ENCODE results near the gene HTR3E. TPM values are rescaled to one million over a fixed set of nuclear protein-coding genes. Genes with fewer than 3 reads are reported as not detected.
"Not testable (repeated sequence)": the region's sequence is repeated elsewhere in the genome, so short reads cannot be mapped to it uniquely, and the experiment has no call there.

The HTR3E gene
- total RNA-seq, 2 experiments from 2014 or later = not detected

GRCh38 chr3:184066211-184066610 is 30.7 kb upstream of the HTR3E start:
- POLR2A ChIA-PET = no interaction called here
- Histone ChIP-seq H3K9me3 (ENCODE audit: control insufficient read depth in 1 of 2, insufficient read depth in 1 of 2, low read length in 2 of 2) (peaks cover 0 to 6% of the 10 kb centered on the region in 2 experiments), H3K4me1 (ENCODE audit: insufficient read depth, low read length) (no peaks in the 10 kb centered on the region), H3K36me3 (ENCODE audit: insufficient read depth, low read length) (no peaks in the 10 kb centered on the region), H3K27me3 (ENCODE audit: control insufficient read depth in 1 of 2, insufficient read depth in 2 of 2, low read length in 2 of 2) (no peaks in the 10 kb centered on the region), H3K4me3 (ENCODE audit: low read length) (no peak overlapping the region), H3K27ac (ENCODE audit: low read depth in 1 of 2, low read length in 2 of 2) (no peak overlapping the region)
- CTCF ChIA-PET = no interaction called here
- TF ChIP-seq CTCF (IDR thresholded peaks at IDR 0.05) = no peak
- DNase-seq = no peak
- intact Hi-C loops (cut with DNase I, micrococcal nuclease) = no loop called here
- Mint-ChIP-seq H3K4me1 (ENCODE audit: low read depth) (no peaks in the 10 kb centered on the region), H3K4me3 (no peak overlapping the region), H3K27ac (no peak overlapping the region), H3K9me3 (no peaks in the 10 kb centered on the region), H3K27me3 (no peaks in the 10 kb centered on the region), H3K36me3 (ENCODE audit: low read depth) (no peaks in the 10 kb centered on the region)
- no peak for ATAC-seq (ENCODE audit: poor library complexity)

GRCh38 chr3:184067573-184068055 is 29.2 kb upstream of the HTR3E start:
- ATAC-seq (ENCODE audit: poor library complexity) (no peak), DNase-seq (no peak)
- no peak overlapping the region for H3K4me3 ChIP-seq (ENCODE audit: low read length)
- no peak overlapping the region for H3K27ac Mint-ChIP-seq
- H3K4me1 ChIP-seq (ENCODE audit: insufficient read depth, low read length) = no peaks in the 10 kb centered on the region
- intact Hi-C loops (cut with DNase I, micrococcal nuclease) = no loop called here
- H3K9me3 Mint-ChIP-seq = no peaks in the 10 kb centered on the region
- ChIA-PET CTCF (no interaction called here), POLR2A (no interaction called here)
- no peak overlapping the region for H3K27ac ChIP-seq (ENCODE audit: low read depth in 1 of 2, low read length in 2 of 2)
- H3K27me3 ChIP-seq (ENCODE audit: control insufficient read depth in 1 of 2, insufficient read depth in 2 of 2, low read length in 2 of 2) = no peaks in the 10 kb centered on the region
- no peaks in the 10 kb centered on the region for H3K36me3 ChIP-seq (ENCODE audit: insufficient read depth, low read length)
- peaks cover 0 to 6% of the 10 kb centered on the region in 2 experiments for H3K9me3 ChIP-seq (ENCODE audit: control insufficient read depth in 1 of 2, insufficient read depth in 1 of 2, low read length in 2 of 2)
- H3K4me1 Mint-ChIP-seq (ENCODE audit: low read depth) = no peaks in the 10 kb centered on the region
- no peak overlapping the region for H3K4me3 Mint-ChIP-seq
- no peak for TF ChIP-seq CTCF (IDR thresholded peaks at IDR 0.05)
- no peaks in the 10 kb centered on the region for H3K36me3 Mint-ChIP-seq (ENCODE audit: low read depth)
- no peaks in the 10 kb centered on the region for H3K27me3 Mint-ChIP-seq

- Mint-ChIP-seq H3K4me1 (ENCODE audit: low read depth) (no peaks in the 10 kb centered on the region), H3K27ac (no peak overlapping the region), H3K9me3 (no peaks in the 10 kb centered on the region), H3K36me3 (ENCODE audit: low read depth) (no peaks in the 10 kb centered on the region), H3K4me3 (no peak overlapping the region), H3K27me3 (peaks cover 2% of the 10 kb centered on the region)
- POLR2A ChIA-PET = no interaction called here
- no peak overlapping the region for H3K4me3 ChIP-seq (ENCODE audit: low read length)
- no peaks in the 10 kb centered on the region for H3K27me3 ChIP-seq (ENCODE audit: control insufficient read depth in 1 of 2, insufficient read depth in 2 of 2, low read length in 2 of 2)
- ATAC-seq (ENCODE audit: poor library complexity) = no peak
- TF ChIP-seq CTCF (IDR thresholded peaks at IDR 0.05) = no peak
- intact Hi-C loops (cut with DNase I, micrococcal nuclease) = no loop called here
- CTCF ChIA-PET = no interaction called here
- H3K4me1 ChIP-seq (ENCODE audit: insufficient read depth, low read length) = no peaks in the 10 kb centered on the region
- peaks cover 0 to 6% of the 10 kb centered on the region in 2 experiments for H3K9me3 ChIP-seq (ENCODE audit: control insufficient read depth in 1 of 2, insufficient read depth in 1 of 2, low read length in 2 of 2)
- no peaks in the 10 kb centered on the region for H3K36me3 ChIP-seq (ENCODE audit: insufficient read depth, low read length)
- no peak overlapping the region for H3K27ac ChIP-seq (ENCODE audit: low read depth in 1 of 2, low read length in 2 of 2)
- no peak for DNase-seq
Measured at GRCh38 chr3:184068344-184068743, 28.5 kb upstream of the HTR3E start.

- POLR2A ChIA-PET; H3K4me1 Mint-ChIP-seq (ENCODE audit: low read depth); H3K4me3 Mint-ChIP-seq; H3K4me1 ChIP-seq (ENCODE audit: insufficient read depth, low read length); CTCF ChIA-PET; H3K27me3 ChIP-seq (ENCODE audit: control insufficient read depth in 1 of 2, insufficient read depth in 2 of 2, low read length in 2 of 2); H3K27ac ChIP-seq (ENCODE audit: low read depth in 1 of 2, low read length in 2 of 2); ATAC-seq (ENCODE audit: poor library complexity); H3K4me3 ChIP-seq (ENCODE audit: low read length); H3K36me3 ChIP-seq (ENCODE audit: insufficient read depth, low read length); H3K9me3 Mint-ChIP-seq; intact Hi-C loops (cut with DNase I, micrococcal nuclease); H3K36me3 Mint-ChIP-seq (ENCODE audit: low read depth); H3K27ac Mint-ChIP-seq; H3K9me3 ChIP-seq (ENCODE audit: control insufficient read depth in 1 of 2, insufficient read depth in 1 of 2, low read length in 2 of 2); DNase-seq: not testable (repeated sequence)
- peaks cover 11% of the 10 kb centered on the region for H3K27me3 Mint-ChIP-seq
Measured at GRCh38 chr3:184071142-184071541, 25.7 kb upstream of the HTR3E start.
